Measurements from ENCODE around the gene ACSS2.

The ACSS2 gene

DNA sequence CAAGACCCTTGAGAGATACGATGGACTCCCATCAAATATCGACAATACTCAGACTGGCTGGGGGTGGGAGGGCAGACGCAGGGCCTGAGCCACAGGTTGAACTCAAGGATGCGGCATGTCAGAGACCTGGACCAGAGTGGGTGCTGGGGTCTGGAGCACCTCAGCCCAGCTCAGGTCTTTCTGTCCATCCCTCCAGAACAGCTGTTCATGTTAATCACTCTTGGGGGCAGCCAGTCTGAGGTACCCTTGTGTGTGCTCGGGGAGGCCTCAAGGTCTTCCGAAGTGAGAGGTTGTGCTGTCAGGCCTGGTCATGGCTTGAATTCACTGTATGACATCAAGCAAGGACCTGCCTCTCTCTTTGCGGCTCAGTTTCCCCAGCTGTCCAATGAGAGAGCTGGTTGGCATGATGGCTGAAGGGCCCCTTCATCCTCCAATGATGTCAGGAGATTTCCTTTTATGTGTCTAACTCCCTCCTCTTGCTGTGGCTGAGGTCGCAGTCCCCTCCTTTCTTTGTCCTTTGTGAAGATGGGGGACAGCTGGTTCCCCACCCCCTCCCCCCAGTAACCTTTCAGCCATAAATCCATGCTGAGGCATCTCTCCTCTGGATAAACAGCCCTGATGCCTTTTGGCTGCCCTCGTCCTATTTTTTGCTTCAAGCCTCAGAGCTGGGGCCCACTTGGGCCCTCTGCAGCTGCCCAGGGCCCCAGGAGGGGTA, 94.6 kb downstream of the ACSS2 start:
- POLR2A ChIA-PET: no interaction called here
- CTCF ChIA-PET: no interaction called here

DNA sequence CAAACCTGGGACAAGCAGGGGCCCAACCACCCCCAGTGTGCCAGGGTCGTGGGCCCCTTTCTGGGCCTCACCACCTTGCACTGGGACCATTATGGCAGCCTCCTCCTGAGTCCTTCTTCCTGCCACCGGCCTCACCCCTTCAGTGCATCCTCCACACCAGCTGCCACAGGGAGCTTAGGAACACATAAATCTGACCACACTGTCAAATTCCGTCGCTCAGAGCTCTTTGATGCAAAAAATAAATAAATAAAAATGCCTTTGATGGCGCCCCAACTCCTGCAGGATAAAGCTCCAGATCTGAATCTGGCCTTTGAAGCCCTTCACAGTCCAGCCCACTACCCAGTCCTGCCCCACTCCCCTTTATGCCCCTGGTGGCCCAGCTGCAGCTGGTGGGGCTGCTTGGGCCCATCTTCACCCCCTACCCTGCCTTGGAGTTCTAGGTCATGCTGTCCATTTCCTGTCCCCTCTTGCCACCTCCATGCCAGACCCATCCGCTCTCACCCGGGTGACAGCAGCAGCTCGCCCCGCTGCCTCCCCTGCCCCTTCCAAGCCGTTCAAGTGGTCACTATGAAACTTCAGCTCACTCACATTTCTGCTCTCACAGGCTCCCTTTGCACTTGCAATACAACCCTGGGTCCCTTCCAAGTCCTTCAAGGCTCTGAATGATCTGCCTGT, 95.3 kb downstream of the ACSS2 start:
- ChIA-PET POLR2A (no interaction called here), CTCF (interaction anchor here (0.7 kb wide), 1 partner anchor 99 kb away, joined by 3 read pairs; the partner anchor contains the start of gene GGT7)
- TF ChIP-seq ARNT (IDR thresholded peaks at IDR 0.05) (no peak), SUZ12 (IDR thresholded peaks at IDR 0.05) (no peak), FOXA1 (IDR thresholded peaks at IDR 0.05) (no peak), TARDBP (IDR thresholded peaks at IDR 0.05) (no peak), FOXK2 (IDR thresholded peaks at IDR 0.05) (no peak), LEF1 (IDR thresholded peaks at IDR 0.05; ENCODE audit: borderline replicate concordance) (no peak), BHLHE40 (IDR thresholded peaks at IDR 0.05; ENCODE audit: borderline replicate concordance) (no peak), NFRKB (IDR thresholded peaks at IDR 0.05) (no peak), CTBP1 (IDR thresholded peaks at IDR 0.05; ENCODE audit: borderline replicate concordance) (no peak), ELF4 (IDR thresholded peaks at IDR 0.05) (no peak), FOXM1 (IDR thresholded peaks at IDR 0.05; ENCODE audit: borderline replicate concordance) (no peak), SP1 (IDR thresholded peaks at IDR 0.05) (no peak), HDGF (IDR thresholded peaks at IDR 0.05; ENCODE audit: borderline replicate concordance) (no peak), L3MBTL2 (conservative IDR thresholded peaks at IDR 0.05) (no peak), ZNF384 (IDR thresholded peaks at IDR 0.05) (no peak)
- TF ChIP-seq, protein P1, sequence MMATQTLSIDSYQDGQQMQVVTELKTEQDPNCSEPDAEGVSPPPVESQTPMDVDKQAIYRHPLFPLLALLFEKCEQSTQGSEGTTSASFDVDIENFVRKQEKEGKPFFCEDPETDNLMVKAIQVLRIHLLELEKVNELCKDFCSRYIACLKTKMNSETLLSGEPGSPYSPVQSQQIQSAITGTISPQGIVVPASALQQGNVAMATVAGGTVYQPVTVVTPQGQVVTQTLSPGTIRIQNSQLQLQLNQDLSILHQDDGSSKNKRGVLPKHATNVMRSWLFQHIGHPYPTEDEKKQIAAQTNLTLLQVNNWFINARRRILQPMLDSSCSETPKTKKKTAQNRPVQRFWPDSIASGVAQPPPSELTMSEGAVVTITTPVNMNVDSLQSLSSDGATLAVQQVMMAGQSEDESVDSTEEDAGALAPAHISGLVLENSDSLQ (IDR thresholded peaks at IDR 0.05): no peak
- no peak for DNase-seq (ENCODE audit: extremely low spot score)

More for the DNA sequence above, 94.6 kb downstream of the ACSS2 start:
- TF ChIP-seq SP1 (IDR thresholded peaks at IDR 0.05) (no peak), BHLHE40 (IDR thresholded peaks at IDR 0.05; ENCODE audit: borderline replicate concordance) (no peak), TARDBP (IDR thresholded peaks at IDR 0.05) (no peak), ELF4 (IDR thresholded peaks at IDR 0.05) (no peak), FOXM1 (IDR thresholded peaks at IDR 0.05; ENCODE audit: borderline replicate concordance) (no peak), NFRKB (IDR thresholded peaks at IDR 0.05) (no peak), FOXK2 (IDR thresholded peaks at IDR 0.05) (no peak), L3MBTL2 (conservative IDR thresholded peaks at IDR 0.05) (no peak), CTBP1 (IDR thresholded peaks at IDR 0.05; ENCODE audit: borderline replicate concordance) (no peak), SUZ12 (IDR thresholded peaks at IDR 0.05) (no peak)
- TF ChIP-seq, protein P1 (IDR thresholded peaks at IDR 0.05): no peak
- DNase-seq (ENCODE audit: extremely low spot score): no peak

DNA sequence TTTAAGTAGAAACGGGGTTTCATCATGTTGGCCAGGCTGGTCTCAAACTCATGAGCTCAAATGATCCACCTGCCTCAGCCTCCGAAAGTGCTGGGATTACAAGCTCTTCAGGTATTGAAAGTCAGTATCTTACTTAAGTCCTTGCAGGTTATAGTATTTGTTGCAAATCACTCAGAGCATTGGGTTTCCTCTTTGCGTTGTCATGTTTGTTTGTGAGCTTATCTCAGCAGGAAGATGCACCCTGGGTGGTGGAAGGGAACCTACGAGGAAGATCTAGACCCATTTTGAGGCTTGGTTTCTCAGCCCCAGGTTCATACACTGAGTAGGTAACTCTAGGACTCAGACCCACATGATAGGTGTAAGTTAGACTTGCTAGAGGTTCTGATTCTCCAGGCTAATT, 97.8 kb downstream of the ACSS2 start:
- ChIA-PET POLR2A (no interaction called here), CTCF (interaction anchor here (0.8 kb wide), 1 partner anchor 95 kb away, joined by 3 read pairs; no protein-coding TSS in a partner anchor)
- TF ChIP-seq NFRKB (IDR thresholded peaks at IDR 0.05) (no peak), BHLHE40 (IDR thresholded peaks at IDR 0.05; ENCODE audit: borderline replicate concordance) (no peak), FOXA1 (IDR thresholded peaks at IDR 0.05) (no peak), LEF1 (IDR thresholded peaks at IDR 0.05; ENCODE audit: borderline replicate concordance) (no peak), SUZ12 (IDR thresholded peaks at IDR 0.05) (no peak), SP1 (IDR thresholded peaks at IDR 0.05) (no peak)
- TF ChIP-seq, protein P1 (IDR thresholded peaks at IDR 0.05): no peak
- DNase-seq (ENCODE audit: extremely low spot score): no peak

DNA sequence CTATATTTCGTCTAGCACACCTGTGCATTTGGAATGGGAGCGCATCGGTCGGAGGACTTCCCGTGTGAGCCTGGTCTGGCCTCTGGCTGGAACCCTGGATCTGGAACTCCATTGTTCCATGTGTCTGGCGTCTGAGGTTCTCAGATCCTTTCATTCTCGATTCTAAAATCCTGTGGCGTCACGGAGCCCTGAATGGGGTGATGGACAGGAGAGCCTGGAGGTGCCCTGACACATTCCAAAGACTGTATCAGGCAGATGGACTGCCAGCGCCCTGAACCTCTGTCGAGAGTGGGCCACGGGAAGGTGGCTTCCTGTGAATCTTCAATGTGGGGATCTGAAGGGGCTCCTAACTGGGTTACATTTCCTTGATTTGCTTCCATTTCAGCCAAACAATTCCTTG, 99.9 kb downstream of the ACSS2 start:
- POLR2A ChIA-PET: no interaction called here

More for the DNA sequence above, 99.9 kb downstream of the ACSS2 start:
- no peak for DNase-seq (ENCODE audit: extremely low spot score)
- CTCF ChIA-PET: no interaction called here
- no peak for TF ChIP-seq FOXK2 (IDR thresholded peaks at IDR 0.05)

Measured in HEK293T (cell line).